HS-5 (cell line): Measurements from ENCODE around the gene LMX1B.
"Not testable (repeated sequence)": the region's sequence is repeated elsewhere in the genome, so short reads cannot be mapped to it uniquely, and the experiment has no call there.

ENCODE experiments used
- DNase-seq: peaks from one replicate; pipeline ENCODE4 v3.0.0-alpha.2; 2012; ENCODE audit warnings: low read depth

Gene LMX1B

DNA sequence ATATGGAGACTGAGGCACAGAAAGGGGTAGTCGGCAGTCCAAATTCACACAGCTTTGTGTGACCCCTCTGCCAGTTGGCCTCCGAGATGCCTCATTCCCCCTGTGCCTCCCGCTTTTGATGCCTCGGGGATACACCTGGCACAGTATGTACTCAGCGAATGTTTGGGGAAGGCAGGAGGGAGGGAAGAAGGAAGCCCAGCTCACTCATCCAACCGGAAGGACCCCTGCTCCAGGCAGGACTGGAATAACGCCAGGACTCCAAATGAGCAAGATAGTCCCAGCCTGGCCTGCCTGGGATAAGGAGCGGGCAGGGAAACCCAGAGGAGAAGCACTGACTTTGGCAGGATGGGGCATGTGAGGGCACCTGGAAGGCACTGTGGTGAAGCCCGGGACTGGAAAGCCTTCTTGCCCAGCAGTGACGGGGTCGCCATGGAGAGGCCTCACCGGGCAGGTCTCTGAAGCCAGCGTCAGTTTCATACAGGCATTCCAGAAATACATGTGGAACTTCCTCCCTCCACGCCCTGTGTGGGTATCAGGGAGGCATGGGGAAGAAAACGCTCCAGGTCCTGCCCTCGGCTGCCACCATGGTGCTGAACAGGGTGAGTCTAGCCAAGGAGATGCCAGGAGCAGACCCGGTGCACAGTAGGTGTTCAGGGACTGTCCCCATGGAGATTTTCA is 20.3 kb downstream of the LMX1B start:
- no peak for DNase-seq

DNA sequence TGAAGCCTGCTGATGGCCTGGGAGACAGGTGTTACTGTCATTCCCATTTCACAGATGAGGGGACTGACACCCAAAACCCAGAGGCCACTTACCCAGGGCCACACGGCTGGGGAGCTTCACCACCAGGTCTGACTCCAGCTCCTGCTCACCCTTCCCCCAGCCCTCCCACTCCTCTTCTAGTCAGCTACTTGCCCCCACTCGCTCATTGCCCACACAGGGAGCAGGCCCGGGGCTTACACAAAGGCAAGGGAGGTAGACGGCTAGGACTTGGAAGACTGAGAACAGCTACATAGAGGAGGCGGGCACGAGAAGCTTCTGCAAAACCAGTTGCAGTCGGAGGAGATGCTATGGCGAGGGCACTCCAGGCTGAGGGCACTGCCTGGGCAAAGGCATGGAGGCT is 21.3 kb downstream of the LMX1B start:
- no peak for DNase-seq

GRCh38 chr9:126635661-126636439 is 22.1 kb downstream of the LMX1B start:
- no peak for DNase-seq

GRCh38 chr9:126636983-126637798 is 23.5 kb downstream of the LMX1B start:
- no peak for DNase-seq

- no peak for DNase-seq
Measured at GRCh38 chr9:126638571-126639132, 24.9 kb downstream of the LMX1B start.

GRCh38 chr9:126639318-126640000 is 25.7 kb downstream of the LMX1B start:
- DNase-seq: no peak

GRCh38 chr9:126641118-126641851 is 27.6 kb downstream of the LMX1B start:
- DNase-seq: no peak

- no peak for DNase-seq
Measured at GRCh38 chr9:126642010-126642744, 28.4 kb downstream of the LMX1B start.

DNA sequence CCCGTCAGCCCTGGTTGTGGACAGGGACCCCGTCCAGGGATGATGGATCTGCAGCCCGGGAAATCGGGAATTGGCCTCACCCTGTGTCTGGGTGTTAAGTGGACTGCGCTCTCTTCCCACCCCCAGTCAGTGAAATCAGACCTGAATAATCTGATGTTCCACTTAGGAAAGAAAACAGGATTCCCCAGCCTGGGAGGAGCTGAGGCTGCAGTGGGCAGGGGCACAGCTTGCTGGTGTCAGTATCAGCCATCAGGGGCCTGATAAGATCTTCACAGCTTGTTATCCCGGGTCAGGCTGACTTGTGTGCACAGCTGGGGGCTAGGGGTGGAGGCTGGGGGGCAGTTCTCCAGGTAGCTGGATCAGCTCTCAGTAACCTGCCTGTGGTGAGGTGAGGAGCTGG is 29.1 kb downstream of the LMX1B start:
- no peak for DNase-seq

DNA sequence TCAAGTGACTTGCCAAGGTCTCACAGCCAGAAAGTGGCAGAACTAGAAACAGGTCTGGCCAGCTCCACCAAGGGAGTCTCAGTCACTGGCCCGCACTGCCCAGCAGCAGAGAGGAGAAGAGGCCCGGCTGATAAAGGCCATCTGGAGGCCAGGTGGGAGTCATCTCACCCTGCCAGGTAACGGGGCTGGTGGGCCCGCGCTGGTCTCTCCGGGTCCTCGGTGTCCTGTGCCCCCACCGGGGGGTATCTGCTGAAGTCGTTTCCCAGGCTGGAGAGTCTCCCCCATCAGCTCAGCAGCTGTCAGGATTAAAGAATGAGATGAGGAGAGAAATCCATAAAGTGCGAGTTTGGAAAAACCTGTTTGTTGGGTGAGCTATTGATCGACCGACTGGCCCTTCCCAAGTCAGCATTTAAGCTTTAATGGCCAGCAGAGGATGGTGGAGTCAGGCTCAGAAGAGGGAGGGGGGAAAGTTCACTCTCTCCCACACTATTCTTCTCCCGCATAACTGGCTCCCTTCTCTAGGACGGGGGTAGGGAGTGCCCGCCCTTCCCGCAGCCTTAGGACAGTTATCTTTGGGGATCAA is 30.3 kb downstream of the LMX1B start:
- DNase-seq: no peak

DNA sequence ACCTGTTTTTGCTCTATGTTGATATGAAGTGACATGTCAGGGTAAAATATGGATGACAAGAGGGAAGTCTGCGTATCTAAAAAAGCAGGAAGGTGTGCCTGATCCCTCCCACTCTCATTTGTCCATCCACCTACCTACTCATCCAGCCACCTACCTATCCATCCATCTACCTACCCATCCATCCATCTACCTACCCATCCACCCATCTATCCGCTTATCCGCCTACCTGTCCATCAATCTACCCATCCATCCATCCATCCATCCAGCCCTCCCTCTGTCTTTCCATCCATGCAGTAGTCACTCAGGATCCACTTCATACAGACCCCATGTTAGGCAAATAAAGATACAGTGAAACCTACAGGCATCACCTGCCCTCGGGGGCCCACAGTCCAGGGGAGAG is 32.4 kb downstream of the LMX1B start:
- DNase-seq: no peak

DNA sequence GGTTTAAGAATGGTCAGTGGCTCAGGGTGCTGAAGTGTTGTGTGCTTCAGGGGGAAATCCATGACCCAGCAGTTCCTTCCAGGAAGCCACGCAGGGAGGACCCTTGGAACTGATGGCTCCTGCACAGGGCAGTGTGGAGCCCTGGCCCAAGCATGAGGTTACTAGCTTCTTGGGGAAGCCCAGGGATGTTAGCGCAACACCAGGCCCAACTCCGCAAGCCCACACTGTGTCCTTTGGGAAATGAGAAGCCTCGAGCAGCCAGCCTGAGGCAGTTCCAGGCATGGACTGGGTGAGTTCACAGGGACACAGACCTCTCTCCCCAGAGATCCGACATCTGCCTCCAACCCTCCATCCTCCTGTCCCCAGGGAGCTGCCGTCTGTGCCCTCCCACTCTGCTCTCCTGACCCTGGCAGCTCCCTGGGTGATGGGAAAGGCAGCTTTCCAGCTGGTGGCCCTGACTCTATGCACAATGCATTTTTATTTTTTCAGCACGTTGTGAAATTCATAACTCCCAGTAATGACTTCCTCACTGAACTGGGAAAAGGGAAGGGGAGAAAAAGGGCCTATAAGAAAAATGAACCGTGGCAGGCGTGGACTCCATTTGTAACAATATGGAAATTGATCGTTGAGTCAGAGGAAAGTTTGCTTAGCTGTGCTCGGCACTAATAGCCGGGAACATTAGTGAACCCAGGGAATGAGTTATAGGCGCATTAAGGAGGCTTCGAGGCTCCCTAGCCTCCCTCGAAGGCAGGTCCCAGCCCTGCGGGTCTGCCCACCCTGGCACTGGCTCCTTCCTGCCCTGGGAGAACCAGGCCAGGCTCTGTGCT is 34.1 kb downstream of the LMX1B start:
- no peak for DNase-seq

- no peak for DNase-seq
Measured at GRCh38 chr9:126649477-126649876, 35.7 kb downstream of the LMX1B start.

GRCh38 chr9:126650404-126651341 is 36.9 kb downstream of the LMX1B start:
- no peak for DNase-seq

- DNase-seq: no peak
Measured at GRCh38 chr9:126652140-126652582, 38.4 kb downstream of the LMX1B start.

DNA sequence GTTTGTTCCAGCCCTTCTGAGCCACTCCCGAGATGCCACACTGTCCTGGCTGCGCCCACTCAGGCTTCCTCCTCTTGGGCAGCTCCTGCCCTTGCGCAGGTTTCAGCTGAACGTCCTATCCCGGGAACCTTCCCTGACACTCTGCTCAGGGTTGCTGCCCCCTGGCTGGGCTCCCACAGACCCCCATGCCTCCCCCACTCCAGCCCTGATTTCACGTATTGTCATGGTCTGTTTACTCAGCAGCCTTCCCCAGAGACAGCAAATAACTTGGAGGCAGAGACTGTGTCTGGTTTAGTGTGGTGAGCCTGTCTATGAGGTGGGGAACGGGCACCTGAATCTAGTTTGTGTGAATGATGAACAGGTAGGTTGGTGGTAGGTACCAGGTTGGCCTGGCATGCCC is 40.4 kb downstream of the LMX1B start:
- DNase-seq: no peak

DNA sequence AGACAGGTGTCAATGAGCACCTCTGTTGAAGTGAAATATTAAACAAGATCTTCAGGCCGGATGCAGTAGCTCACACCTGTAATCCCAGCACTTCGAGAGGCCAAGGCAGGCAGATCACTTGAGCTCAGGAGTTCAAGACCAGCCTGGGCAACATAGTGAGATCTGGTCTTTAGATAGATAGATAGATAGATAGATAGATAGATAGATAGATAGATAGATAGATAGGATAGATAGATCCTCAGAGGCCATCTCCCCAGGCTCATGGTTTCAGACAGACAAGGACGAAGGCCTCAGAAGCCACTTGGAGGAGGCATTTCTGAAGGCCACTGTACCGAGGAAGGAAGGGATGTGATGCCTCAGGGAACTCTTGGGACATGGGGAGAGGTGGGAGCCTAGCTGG is 42.5 kb downstream of the LMX1B start:
- not testable (repeated sequence) for DNase-seq
